VCaP (cell line): Measurements from ENCODE around the gene KRTCAP2.
"Not testable (repeated sequence)": the region's sequence is repeated elsewhere in the genome, so short reads cannot be mapped to it uniquely, and the experiment has no call there.

Experiments used
- H3K27ac ChIP-seq: fragments of 450-650 bp; 2 replicates; pipeline ENCODE4 v1.5.1; 2017
- CTCF ChIP-seq: fragments of 450-650 bp; conservative IDR thresholded peaks from 2 replicates; pipeline ENCODE4 v1.5.1; 2017; ENCODE audit warnings: mild to moderate bottlenecking, moderate library complexity

KRTCAP2 gene

GRCh38 chr1:155171836-155172731 is 1.0 kb downstream of the KRTCAP2 start:
- peak overlapping the region; percentile 84 for H3K27ac ChIP-seq
- no peak for TF ChIP-seq CTCF

- TF ChIP-seq CTCF: no peak
- no peak overlapping the region for H3K27ac ChIP-seq
These were observed 2.3 kb downstream of the KRTCAP2 start for GRCh38 chr1:155170806-155171205.

- no peak for TF ChIP-seq CTCF
- no peak overlapping the region for H3K27ac ChIP-seq
These were observed 2.9 kb downstream of the KRTCAP2 start for GRCh38 chr1:155170101-155170785.

- no peak for TF ChIP-seq CTCF
- H3K27ac ChIP-seq: no peak overlapping the region
These were observed 3.6 kb downstream of the KRTCAP2 start for GRCh38 chr1:155169541-155169940.

- H3K27ac ChIP-seq: no peak overlapping the region
- no peak for TF ChIP-seq CTCF
These were observed 4.5 kb downstream of the KRTCAP2 start for GRCh38 chr1:155168456-155169210.

GRCh38 chr1:155168105-155168445 is 5.0 kb downstream of the KRTCAP2 start:
- H3K27ac ChIP-seq: not testable (repeated sequence)
- TF ChIP-seq CTCF: peak; percentile 22
